ENCODE data around the gene NCAPG2. TPM values are rescaled to one million over a fixed set of nuclear protein-coding genes. Genes with fewer than 3 reads are reported as not detected.

NCAPG2 gene
- total RNA-seq, 4 donors from 2014 or later: 4.6 to 6.4 (median 5.6) TPM

DNA sequence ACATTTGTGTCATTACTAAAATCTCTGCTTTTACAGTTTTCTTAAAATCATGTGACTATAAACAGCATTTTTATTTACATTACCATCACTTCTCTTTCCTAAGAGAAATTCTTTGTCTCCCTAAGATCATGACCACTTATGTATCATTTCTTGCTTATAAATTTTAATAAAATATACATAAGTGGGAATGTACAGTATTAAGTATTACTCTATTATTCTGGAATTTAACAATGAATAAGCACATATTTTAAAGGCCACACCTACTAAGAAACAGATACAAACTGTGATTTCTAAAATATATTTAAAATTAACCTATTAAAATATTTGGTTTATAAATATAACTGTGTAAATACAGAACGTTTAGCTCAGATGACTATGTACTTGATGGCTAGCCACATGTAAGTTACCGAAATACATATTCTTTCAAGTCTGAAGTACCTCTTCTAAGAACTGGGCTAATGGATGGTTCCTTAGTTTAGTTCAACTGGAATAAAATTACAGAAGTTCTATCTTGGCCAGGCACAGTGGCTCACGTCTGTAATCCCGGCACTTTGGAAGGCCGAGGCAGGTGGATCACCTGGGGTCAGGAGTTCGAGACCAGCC lies 83.7 kb downstream of the NCAPG2 start:
- 82 to 92% methylated on average over 5 to 6 of the region's 6 CpGs for WGBS, 2 donors (ENCODE audit: low coverage in 1 of 2)

DNA sequence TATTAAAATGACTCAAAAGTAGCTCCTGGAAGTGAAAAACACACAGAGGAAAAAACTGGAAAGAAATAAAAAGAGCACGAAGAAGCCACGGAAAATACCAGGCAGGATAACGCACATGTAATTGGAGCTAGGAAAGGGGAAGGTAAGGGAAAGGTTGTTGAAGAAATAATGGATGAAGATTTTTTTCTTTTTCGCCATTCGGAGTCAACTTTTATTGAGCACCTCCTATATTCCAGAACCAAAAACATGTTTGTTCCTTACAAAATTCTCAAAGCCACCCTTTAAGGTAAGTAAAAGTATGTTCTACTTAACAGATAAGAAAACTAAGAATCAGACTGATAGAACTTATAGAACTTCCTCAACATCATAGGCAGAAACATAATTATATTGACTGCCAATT lies 84.2 kb downstream of the NCAPG2 start:
- 97 to 100% methylated on average over 5 of the region's 5 CpGs for WGBS, 2 donors (ENCODE audit: low coverage in 1 of 2)
- no peaks in the 10 kb centered on the region for H3K9me3 ChIP-seq
- H3K4me3 ChIP-seq: no peak overlapping the region
- no peak overlapping the region for H3K27ac ChIP-seq
- no peaks in the 10 kb centered on the region for H3K4me1 ChIP-seq
- ATAC-seq: no peak
- H3K36me3 ChIP-seq: no peaks in the 10 kb centered on the region
- TF ChIP-seq, protein P1, sequence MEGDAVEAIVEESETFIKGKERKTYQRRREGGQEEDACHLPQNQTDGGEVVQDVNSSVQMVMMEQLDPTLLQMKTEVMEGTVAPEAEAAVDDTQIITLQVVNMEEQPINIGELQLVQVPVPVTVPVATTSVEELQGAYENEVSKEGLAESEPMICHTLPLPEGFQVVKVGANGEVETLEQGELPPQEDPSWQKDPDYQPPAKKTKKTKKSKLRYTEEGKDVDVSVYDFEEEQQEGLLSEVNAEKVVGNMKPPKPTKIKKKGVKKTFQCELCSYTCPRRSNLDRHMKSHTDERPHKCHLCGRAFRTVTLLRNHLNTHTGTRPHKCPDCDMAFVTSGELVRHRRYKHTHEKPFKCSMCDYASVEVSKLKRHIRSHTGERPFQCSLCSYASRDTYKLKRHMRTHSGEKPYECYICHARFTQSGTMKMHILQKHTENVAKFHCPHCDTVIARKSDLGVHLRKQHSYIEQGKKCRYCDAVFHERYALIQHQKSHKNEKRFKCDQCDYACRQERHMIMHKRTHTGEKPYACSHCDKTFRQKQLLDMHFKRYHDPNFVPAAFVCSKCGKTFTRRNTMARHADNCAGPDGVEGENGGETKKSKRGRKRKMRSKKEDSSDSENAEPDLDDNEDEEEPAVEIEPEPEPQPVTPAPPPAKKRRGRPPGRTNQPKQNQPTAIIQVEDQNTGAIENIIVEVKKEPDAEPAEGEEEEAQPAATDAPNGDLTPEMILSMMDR (IDR thresholded peaks at IDR 0.05): no peak
- no peak for TF ChIP-seq EP300 (IDR thresholded peaks at IDR 0.05)
- no peak for TF ChIP-seq POLR2A (IDR thresholded peaks at IDR 0.05)
- TF ChIP-seq POLR2AphosphoS5 (IDR thresholded peaks at IDR 0.05): no peak
- no peaks in the 10 kb centered on the region for H3K27me3 ChIP-seq

More for the DNA sequence above, 83.7 kb downstream of the NCAPG2 start:
- ATAC-seq: no peak
- no peak overlapping the region for H3K4me3 ChIP-seq
- H3K27ac ChIP-seq: no peak overlapping the region
- H3K27me3 ChIP-seq: no peaks in the 10 kb centered on the region
- TF ChIP-seq POLR2A (IDR thresholded peaks at IDR 0.05) (no peak), EP300 (IDR thresholded peaks at IDR 0.05) (no peak)
- TF ChIP-seq, protein P1 (IDR thresholded peaks at IDR 0.05): no peak
- H3K9me3 ChIP-seq: no peaks in the 10 kb centered on the region
- H3K36me3 ChIP-seq: no peaks in the 10 kb centered on the region
- H3K4me1 ChIP-seq: no peaks in the 10 kb centered on the region

DNA sequence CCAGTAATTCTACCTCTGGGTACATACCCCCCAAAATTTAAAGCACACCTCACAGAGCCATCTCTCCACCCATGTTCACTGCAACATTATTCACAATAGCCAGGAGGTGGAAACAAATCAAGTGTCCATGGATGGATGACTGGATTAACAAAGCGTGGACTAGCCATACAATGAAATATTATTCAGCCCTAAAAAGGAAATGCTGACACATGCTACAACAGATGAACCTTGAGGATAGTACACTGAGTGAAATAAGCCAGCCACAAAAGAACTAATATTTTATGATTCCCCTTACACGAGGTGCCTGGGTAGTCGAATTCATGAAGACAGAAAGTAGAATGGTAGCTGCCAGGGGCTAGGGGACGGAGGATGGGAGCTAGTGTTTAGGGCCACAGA lies 85.9 kb downstream of the NCAPG2 start:
- no peak for TF ChIP-seq POLR2A (IDR thresholded peaks at IDR 0.05)
- TF ChIP-seq, protein P1 (IDR thresholded peaks at IDR 0.05): no peak
- no peak for TF ChIP-seq POLR2AphosphoS5 (IDR thresholded peaks at IDR 0.05)
- no peak for TF ChIP-seq EP300 (IDR thresholded peaks at IDR 0.05)
- Histone ChIP-seq H3K27ac (no peak overlapping the region), H3K4me3 (no peak overlapping the region), H3K36me3 (no peaks in the 10 kb centered on the region), H3K9me3 (no peaks in the 10 kb centered on the region), H3K27me3 (no peaks in the 10 kb centered on the region), H3K4me1 (no peaks in the 10 kb centered on the region)
- WGBS, 2 donors (ENCODE audit: low coverage in 1 of 2): 93 to 96% methylated on average over 3 to 4 of the region's 4 CpGs
- no peak for ATAC-seq

DNA sequence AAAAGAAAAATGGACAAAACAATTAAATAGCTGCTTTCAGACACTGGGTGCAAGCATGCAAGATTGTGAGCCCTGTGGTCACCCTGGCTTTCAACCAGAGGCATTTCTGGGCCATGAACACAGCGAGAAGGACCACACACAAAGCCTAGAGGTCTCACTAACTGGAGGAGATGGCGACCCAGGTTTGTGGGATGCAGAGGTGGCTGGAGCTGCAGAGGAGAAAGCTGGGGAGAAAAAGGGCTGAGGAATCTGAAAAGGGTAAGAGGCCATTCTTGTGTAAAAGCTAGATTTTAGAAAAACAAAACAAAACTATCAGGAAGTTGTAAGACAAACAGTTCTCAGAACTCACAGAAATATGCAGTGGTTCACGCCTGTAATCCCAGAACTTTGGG lies 86.9 kb downstream of the NCAPG2 start:
- H3K27ac ChIP-seq: no peak overlapping the region
- H3K36me3 ChIP-seq: no peaks in the 10 kb centered on the region
- WGBS, 2 donors (ENCODE audit: low coverage in 1 of 2): 92 to 100% methylated on average over 1 to 3 of the region's 3 CpGs
- no peaks in the 10 kb centered on the region for H3K4me1 ChIP-seq
- no peak for ATAC-seq
- H3K27me3 ChIP-seq: no peaks in the 10 kb centered on the region
- TF ChIP-seq POLR2A (IDR thresholded peaks at IDR 0.05) (no peak), EP300 (IDR thresholded peaks at IDR 0.05) (no peak), POLR2AphosphoS5 (IDR thresholded peaks at IDR 0.05) (no peak)
- TF ChIP-seq, protein P1 (IDR thresholded peaks at IDR 0.05): no peak
- H3K4me3 ChIP-seq: no peak overlapping the region
- no peaks in the 10 kb centered on the region for H3K9me3 ChIP-seq

DNA sequence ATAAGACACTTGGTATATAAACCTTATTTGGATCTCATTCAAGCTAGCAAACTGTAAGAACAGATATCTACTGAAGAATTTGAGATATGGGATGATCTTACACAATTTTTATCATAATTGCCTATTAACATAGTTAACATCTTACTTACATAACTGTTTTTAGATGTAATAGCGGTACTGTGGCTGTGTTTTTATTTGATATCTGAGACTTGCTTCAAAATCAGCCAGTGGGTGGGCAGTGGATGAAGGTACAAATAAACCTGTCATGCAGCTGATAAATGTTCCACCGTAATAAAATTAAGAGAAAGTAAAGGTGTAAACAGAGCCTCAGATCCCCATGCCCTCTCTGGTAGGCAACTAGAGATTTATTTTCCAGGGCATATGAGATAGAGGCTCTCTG lies 88.6 kb downstream of the NCAPG2 start:
- Histone ChIP-seq H3K27ac (no peak overlapping the region), H3K9me3 (no peaks in the 10 kb centered on the region), H3K4me1 (no peaks in the 10 kb centered on the region), H3K36me3 (no peaks in the 10 kb centered on the region), H3K27me3 (no peaks in the 10 kb centered on the region), H3K4me3 (no peak overlapping the region)
- WGBS, 2 donors (ENCODE audit: low coverage in 1 of 2): 70 to 71% methylated on average over 2 of the region's 2 CpGs
- ATAC-seq: no peak
- TF ChIP-seq EP300 (IDR thresholded peaks at IDR 0.05): no peak
- TF ChIP-seq, protein P1 (IDR thresholded peaks at IDR 0.05): no peak
- TF ChIP-seq POLR2AphosphoS5 (IDR thresholded peaks at IDR 0.05): no peak
- no peak for TF ChIP-seq POLR2A (IDR thresholded peaks at IDR 0.05)

Data from gastroesophageal sphincter (tissue), 4 donors.